HL-60 (cell line): ENCODE results near the gene DHX36.

Experiments
- DNase-seq, 2 experiments: peaks; one replicate each; pipeline ENCODE4 v3.0.0-alpha.2; 2010 to 2020; ENCODE audit warnings: low read depth in 1 of 2, low spot score in 1 of 2
- H3K27ac ChIP-seq: fragments of 250-450 bp; sonication (Bioruptor Pico); replicated peaks from 2 replicates; pipeline ENCODE4 v1.5.1; 2020; ENCODE audit warnings: mild to moderate bottlenecking, moderate library complexity
- H3K27me3 ChIP-seq: fragments of 250-450 bp; sonication (Bioruptor Pico); 2 replicates; pipeline ENCODE4 v1.5.1; 2021; ENCODE audit warnings: mild to moderate bottlenecking, moderate library complexity; ENCODE audit not compliant: insufficient read depth, poor library complexity, severe bottlenecking
- H3K4me3 ChIP-seq: replicated peaks from 2 replicates; pipeline ENCODE4 v1.5.1; 2011; ENCODE audit warnings: mild to moderate bottlenecking, control low read depth, low read length; ENCODE audit not compliant: insufficient read depth
- GABPA ChIP-seq: IDR thresholded peaks from 2 replicates; pipeline ENCODE4 v1.6.1; 2012; ENCODE audit warnings: low read depth
- POLR2AphosphoS5 ChIP-seq: IDR thresholded peaks from 2 replicates; pipeline ENCODE4 v1.6.1; 2012; ENCODE audit warnings: low read depth
- SPI1 ChIP-seq: IDR thresholded peaks from 2 replicates; pipeline ENCODE4 v1.6.1; 2012; ENCODE audit warnings: low read depth, mild to moderate bottlenecking, borderline replicate concordance
- TF ChIP-seq, protein P1 (sequence below): IDR thresholded peaks from one replicate; pipeline ENCODE4 v1.5.1; 2011; ENCODE audit warnings: low read length, control low read depth, inconsistent platforms; ENCODE audit not compliant: insufficient read depth
- TF ChIP-seq, protein P2 (sequence below): IDR thresholded peaks from 2 replicates; pipeline ENCODE4 v1.6.1; 2012; ENCODE audit warnings: low read depth; ENCODE audit not compliant: insufficient replicate concordance

The DHX36 gene

DNA sequence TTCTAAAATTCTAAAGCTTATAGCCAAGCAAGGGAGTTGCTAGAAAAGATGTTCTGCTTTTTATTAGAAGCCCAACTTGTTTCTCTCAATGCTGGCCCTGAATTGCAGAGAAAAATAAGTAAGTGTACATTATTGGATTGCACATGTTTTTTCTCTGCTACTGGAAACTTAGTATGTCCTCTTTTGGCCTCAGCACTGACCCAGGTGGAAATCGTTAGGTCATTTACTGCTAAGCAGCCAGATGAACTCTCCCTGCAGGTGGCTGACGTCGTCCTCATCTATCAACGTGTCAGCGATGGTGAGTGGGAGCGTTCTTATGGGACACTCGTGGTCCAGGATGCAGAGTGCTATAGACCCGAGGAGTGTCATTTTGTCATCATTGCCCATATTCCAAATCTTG is 69.8 kb downstream of the DHX36 start:
- TF ChIP-seq, protein P1, sequence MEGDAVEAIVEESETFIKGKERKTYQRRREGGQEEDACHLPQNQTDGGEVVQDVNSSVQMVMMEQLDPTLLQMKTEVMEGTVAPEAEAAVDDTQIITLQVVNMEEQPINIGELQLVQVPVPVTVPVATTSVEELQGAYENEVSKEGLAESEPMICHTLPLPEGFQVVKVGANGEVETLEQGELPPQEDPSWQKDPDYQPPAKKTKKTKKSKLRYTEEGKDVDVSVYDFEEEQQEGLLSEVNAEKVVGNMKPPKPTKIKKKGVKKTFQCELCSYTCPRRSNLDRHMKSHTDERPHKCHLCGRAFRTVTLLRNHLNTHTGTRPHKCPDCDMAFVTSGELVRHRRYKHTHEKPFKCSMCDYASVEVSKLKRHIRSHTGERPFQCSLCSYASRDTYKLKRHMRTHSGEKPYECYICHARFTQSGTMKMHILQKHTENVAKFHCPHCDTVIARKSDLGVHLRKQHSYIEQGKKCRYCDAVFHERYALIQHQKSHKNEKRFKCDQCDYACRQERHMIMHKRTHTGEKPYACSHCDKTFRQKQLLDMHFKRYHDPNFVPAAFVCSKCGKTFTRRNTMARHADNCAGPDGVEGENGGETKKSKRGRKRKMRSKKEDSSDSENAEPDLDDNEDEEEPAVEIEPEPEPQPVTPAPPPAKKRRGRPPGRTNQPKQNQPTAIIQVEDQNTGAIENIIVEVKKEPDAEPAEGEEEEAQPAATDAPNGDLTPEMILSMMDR: no peak
- TF ChIP-seq, protein P2, sequence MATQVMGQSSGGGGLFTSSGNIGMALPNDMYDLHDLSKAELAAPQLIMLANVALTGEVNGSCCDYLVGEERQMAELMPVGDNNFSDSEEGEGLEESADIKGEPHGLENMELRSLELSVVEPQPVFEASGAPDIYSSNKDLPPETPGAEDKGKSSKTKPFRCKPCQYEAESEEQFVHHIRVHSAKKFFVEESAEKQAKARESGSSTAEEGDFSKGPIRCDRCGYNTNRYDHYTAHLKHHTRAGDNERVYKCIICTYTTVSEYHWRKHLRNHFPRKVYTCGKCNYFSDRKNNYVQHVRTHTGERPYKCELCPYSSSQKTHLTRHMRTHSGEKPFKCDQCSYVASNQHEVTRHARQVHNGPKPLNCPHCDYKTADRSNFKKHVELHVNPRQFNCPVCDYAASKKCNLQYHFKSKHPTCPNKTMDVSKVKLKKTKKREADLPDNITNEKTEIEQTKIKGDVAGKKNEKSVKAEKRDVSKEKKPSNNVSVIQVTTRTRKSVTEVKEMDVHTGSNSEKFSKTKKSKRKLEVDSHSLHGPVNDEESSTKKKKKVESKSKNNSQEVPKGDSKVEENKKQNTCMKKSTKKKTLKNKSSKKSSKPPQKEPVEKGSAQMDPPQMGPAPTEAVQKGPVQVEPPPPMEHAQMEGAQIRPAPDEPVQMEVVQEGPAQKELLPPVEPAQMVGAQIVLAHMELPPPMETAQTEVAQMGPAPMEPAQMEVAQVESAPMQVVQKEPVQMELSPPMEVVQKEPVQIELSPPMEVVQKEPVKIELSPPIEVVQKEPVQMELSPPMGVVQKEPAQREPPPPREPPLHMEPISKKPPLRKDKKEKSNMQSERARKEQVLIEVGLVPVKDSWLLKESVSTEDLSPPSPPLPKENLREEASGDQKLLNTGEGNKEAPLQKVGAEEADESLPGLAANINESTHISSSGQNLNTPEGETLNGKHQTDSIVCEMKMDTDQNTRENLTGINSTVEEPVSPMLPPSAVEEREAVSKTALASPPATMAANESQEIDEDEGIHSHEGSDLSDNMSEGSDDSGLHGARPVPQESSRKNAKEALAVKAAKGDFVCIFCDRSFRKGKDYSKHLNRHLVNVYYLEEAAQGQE: no peak
- TF ChIP-seq POLR2AphosphoS5 (no peak), GABPA (no peak), SPI1 (no peak)
- no peak for DNase-seq
- Histone ChIP-seq H3K4me3 (no peak overlapping the region), H3K27ac (no peak overlapping the region), H3K27me3 (no peaks in the 10 kb centered on the region)

DNA sequence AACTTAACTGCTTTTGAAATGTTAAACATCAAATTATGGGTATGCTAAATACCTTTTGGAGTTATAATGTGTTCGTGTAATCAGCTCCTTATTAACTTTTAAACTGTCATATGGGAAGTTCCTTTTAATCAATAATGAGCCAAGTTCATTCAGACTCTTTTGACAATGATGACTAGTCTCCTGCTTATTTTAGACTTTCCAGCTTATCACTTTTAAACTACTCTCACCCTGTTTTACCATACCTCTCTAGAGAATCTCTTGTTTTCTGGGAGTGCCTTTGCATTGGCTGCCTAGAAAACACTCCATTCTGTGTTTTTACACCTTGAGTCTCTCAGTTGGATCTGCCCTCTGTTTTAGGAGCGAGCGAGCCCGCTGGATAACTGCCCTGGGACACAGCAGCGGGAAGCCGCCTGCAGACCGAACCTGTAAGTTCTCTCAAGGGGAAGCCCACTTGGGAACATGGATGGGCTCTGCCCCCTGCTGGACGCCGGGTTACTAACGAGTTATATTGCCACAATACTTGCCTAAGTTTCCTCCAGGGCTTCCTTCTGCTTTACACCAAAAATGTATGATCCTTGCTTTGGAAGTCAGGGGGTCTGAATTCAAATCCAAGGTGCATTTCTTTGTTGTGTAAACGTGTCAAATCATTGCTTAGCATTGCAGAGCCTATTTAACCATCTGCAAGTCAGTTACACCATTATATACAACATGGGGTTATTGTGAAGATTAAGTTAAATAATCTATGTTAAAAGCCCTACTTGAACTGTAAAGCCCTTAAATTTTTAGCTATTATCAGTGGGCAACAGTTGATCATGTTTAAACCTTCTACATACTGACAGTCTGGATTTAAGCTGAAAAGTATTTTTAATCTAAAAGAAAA is 71.3 kb downstream of the DHX36 start:
- H3K27ac ChIP-seq: no peak overlapping the region
- H3K4me3 ChIP-seq: no peak overlapping the region
- H3K27me3 ChIP-seq: no peaks in the 10 kb centered on the region
- TF ChIP-seq, protein P1: peak; percentile 73
- TF ChIP-seq POLR2AphosphoS5: no peak
- DNase-seq: peak; percentile 40 to 83

DNA sequence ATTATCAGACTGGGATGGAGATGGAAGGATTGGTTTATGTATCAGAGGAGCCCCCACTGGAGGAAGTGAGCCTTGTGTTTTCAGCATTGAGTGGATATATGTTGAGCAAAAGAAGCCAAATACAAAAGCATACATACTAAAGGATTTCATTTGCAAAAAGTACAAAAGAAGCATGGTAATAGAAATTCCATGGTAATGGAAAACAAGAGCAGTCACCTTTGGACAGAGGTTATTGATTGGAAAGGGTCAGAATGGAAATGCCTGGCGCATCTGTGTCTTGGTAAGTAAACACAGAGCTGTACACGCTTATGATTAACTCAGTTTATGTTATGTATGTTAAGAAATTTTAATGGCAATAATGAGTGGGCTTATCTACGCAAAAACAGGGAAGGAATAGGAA is 72.7 kb downstream of the DHX36 start:
- H3K27ac ChIP-seq: no peak overlapping the region
- no peaks in the 10 kb centered on the region for H3K27me3 ChIP-seq
- DNase-seq: no peak
- H3K4me3 ChIP-seq: no peak overlapping the region
- TF ChIP-seq, protein P1: no peak
- TF ChIP-seq POLR2AphosphoS5: no peak
- no peak for TF ChIP-seq SPI1
- TF ChIP-seq GABPA: no peak
- TF ChIP-seq, protein P2: no peak

DNA sequence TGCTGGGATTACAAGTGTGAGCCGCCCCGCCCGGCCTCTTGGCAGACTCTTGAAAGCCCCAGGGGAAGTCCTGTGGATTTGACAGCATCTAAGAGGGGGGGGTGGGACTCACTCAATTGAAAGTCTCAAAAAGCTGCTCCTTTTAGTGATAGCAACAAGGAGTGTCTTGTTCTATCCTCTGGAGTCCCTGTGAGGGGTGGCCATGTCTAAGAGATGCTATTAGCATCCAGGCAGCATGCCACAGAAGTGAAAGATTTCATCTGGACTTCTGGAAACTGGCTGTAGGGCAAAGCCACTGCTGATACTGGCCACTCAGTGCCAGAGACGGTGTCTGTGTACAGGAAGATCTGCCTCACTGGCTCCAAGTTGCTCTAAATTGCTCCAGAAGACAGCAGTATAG is 74.0 kb downstream of the DHX36 start:
- no peak for TF ChIP-seq GABPA
- no peak for TF ChIP-seq SPI1
- TF ChIP-seq, protein P1: no peak
- no peaks in the 10 kb centered on the region for H3K27me3 ChIP-seq
- H3K4me3 ChIP-seq: no peak overlapping the region
- no peak for DNase-seq
- no peak overlapping the region for H3K27ac ChIP-seq
